Neural cell (in vitro differentiated cells): ENCODE results near the gene POLN.

Source experiments
- EZH2 ChIP-seq: fragments of 200-600, 300-800 bp; shearing (Covaris generic), sonication (generic); IDR thresholded peaks from 2 replicates; pipeline ENCODE4 v1.6.1; 2014; ENCODE audit warnings: antibody characterized with exemption, low read length, borderline replicate concordance, mild to moderate bottlenecking; ENCODE audit not compliant: insufficient read depth, poor library complexity, severe bottlenecking
- POLR2AphosphoS5 ChIP-seq: IDR thresholded peaks from 2 replicates; pipeline ENCODE4 v1.6.1; 2012
- TF ChIP-seq, protein P1 (sequence below): IDR thresholded peaks from 2 replicates; pipeline ENCODE4 v1.6.1; 2012; ENCODE audit warnings: borderline replicate concordance
- TF ChIP-seq, protein P2 (sequence below): fragments of 450-650 bp; IDR thresholded peaks from 2 replicates; pipeline ENCODE4 v1.5.1; 2014; ENCODE audit warnings: antibody characterized with exemption, mild to moderate bottlenecking, moderate library complexity; ENCODE audit not compliant: poor library complexity, severe bottlenecking

DNA sequence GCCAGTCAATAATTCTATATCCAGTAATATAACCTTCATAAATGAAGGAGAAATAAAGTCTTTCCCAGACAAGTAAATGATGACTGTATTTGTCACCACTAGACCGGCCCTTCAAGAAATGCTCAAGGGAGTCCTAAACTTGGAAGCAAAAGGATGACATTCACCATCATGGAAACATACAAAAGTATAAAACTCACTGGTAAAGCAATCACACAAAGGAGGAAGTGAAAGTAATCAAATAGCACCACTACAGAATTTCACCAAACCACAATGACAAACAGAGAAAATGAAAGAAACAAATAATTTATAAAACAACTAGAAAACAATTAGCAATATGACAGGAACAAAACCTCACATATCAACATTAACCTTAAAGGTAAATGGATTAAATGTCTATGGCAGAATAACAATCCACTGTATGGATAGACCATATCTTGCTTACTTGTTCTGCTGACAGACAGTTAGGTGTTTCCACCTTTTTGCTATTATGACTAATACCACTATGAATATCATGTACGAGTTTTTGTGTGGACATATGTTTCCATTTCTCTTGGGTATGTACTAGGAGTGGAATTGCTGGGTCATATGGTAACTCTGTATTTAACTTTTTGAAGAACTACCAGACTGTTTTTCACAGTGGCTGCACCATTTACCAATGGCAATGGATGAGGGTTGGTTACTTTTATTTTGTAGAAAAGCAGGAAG is 137.9 kb downstream of the POLN start:
- TF ChIP-seq EZH2 (no peak), POLR2AphosphoS5 (no peak)
- TF ChIP-seq, protein P1, sequence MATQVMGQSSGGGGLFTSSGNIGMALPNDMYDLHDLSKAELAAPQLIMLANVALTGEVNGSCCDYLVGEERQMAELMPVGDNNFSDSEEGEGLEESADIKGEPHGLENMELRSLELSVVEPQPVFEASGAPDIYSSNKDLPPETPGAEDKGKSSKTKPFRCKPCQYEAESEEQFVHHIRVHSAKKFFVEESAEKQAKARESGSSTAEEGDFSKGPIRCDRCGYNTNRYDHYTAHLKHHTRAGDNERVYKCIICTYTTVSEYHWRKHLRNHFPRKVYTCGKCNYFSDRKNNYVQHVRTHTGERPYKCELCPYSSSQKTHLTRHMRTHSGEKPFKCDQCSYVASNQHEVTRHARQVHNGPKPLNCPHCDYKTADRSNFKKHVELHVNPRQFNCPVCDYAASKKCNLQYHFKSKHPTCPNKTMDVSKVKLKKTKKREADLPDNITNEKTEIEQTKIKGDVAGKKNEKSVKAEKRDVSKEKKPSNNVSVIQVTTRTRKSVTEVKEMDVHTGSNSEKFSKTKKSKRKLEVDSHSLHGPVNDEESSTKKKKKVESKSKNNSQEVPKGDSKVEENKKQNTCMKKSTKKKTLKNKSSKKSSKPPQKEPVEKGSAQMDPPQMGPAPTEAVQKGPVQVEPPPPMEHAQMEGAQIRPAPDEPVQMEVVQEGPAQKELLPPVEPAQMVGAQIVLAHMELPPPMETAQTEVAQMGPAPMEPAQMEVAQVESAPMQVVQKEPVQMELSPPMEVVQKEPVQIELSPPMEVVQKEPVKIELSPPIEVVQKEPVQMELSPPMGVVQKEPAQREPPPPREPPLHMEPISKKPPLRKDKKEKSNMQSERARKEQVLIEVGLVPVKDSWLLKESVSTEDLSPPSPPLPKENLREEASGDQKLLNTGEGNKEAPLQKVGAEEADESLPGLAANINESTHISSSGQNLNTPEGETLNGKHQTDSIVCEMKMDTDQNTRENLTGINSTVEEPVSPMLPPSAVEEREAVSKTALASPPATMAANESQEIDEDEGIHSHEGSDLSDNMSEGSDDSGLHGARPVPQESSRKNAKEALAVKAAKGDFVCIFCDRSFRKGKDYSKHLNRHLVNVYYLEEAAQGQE = no peak
- TF ChIP-seq, protein P2, sequence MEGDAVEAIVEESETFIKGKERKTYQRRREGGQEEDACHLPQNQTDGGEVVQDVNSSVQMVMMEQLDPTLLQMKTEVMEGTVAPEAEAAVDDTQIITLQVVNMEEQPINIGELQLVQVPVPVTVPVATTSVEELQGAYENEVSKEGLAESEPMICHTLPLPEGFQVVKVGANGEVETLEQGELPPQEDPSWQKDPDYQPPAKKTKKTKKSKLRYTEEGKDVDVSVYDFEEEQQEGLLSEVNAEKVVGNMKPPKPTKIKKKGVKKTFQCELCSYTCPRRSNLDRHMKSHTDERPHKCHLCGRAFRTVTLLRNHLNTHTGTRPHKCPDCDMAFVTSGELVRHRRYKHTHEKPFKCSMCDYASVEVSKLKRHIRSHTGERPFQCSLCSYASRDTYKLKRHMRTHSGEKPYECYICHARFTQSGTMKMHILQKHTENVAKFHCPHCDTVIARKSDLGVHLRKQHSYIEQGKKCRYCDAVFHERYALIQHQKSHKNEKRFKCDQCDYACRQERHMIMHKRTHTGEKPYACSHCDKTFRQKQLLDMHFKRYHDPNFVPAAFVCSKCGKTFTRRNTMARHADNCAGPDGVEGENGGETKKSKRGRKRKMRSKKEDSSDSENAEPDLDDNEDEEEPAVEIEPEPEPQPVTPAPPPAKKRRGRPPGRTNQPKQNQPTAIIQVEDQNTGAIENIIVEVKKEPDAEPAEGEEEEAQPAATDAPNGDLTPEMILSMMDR = no peak
